Spleen (tissue), 11 donors: Measurements from ENCODE around the gene LIN28A. TPM values are rescaled to one million over a fixed set of nuclear protein-coding genes. Genes with fewer than 3 reads are reported as not detected.
"Not testable (repeated sequence)": the region's sequence is repeated elsewhere in the genome, so short reads cannot be mapped to it uniquely, and the experiment has no call there.

ENCODE experiments used
- DNase-seq: peaks from one replicate; pipeline ENCODE4 v3.0.0-alpha.2; 2020
- H3K27ac ChIP-seq, 8 donors: fragments of 200-600 bp; sonication (generic) in 7 of 8; 1 replicate in 4 of 8; 2 replicates in 4 of 8; pipeline versions ENCODE4 v1.5.0 to v1.8.0; 2016 to 2021; ENCODE audit warnings: inconsistent platforms in 4 of 8, mild to moderate bottlenecking in 4 of 8, moderate library complexity in 1 of 8
- H3K27me3 ChIP-seq, 7 donors: fragments of 200-600 bp; sonication (generic) in 6 of 7; replicated peaks in 1 of 7; 1 replicate in 4 of 7; 2 replicates in 3 of 7; pipeline versions ENCODE4 v1.5.0 to v1.8.0; 2016 to 2021; ENCODE audit warnings: inconsistent platforms in 3 of 7, mild to moderate bottlenecking in 1 of 7
- H3K36me3 ChIP-seq, 6 donors: fragments of 200-600 bp; sonication (generic) in 5 of 6; 1 replicate in 4 of 6; 2 replicates in 2 of 6; pipeline versions ENCODE4 v1.5.0 to v1.8.0; 2016 to 2021; ENCODE audit warnings: inconsistent platforms in 2 of 6
- H3K4me1 ChIP-seq, 6 donors: fragments of 200-600 bp; sonication (generic) in 5 of 6; 1 replicate in 3 of 6; 2 replicates in 3 of 6; pipeline versions ENCODE4 v1.5.0 to v1.8.0; 2016 to 2021; ENCODE audit warnings: inconsistent platforms in 3 of 6
- H3K4me3 ChIP-seq, 8 donors: fragments of 200-600 bp; sonication (generic) in 7 of 8; 1 replicate in 4 of 8; 2 replicates in 4 of 8; pipeline versions ENCODE4 v1.5.0 to v1.8.0; 2016 to 2021; ENCODE audit warnings: inconsistent platforms in 4 of 8, mild to moderate bottlenecking in 4 of 8, moderate library complexity in 2 of 8
- H3K9me3 ChIP-seq, 8 donors: fragments of 200-600 bp; sonication (generic) in 7 of 8; 1 replicate in 4 of 8; 2 replicates in 4 of 8; pipeline versions ENCODE4 v1.5.0 to v1.8.0; 2016 to 2021; ENCODE audit warnings: inconsistent platforms in 4 of 8
- POLR2A ChIP-seq, 3 donors: fragments of 450-650 bp; IDR thresholded peaks; one replicate each; pipeline ENCODE4 v1.5.1; 2017; ENCODE audit warnings: antibody characterized with exemption in 3 of 3, mild to moderate bottlenecking in 1 of 3
- POLR2AphosphoS5 ChIP-seq, 3 donors: sonication (generic); formaldehyde crosslinking; IDR thresholded peaks; one replicate each; pipeline ENCODE4 v1.5.1; 2017; ENCODE audit warnings: antibody characterized with exemption in 3 of 3
- WGBS, 5 donors: extraction: QIAGEN DNeasy Blood & Tissue Kit in 3 of 5; methylation state at CpG; one replicate each; pipeline versions ENCODE4 v1.1.5 to v1.1.7; 2013 to 2018; 5-methylcytosine and 5-hydroxymethylcytosine counted together
- intact Hi-C: fragments of 100-400 bp; cut with DNase I; formaldehyde crosslinking; loops from one replicate; pipeline ENCODE4 v1.15.0; 2023; ENCODE audit warnings: low total_unique reads
- polyA plus RNA-seq, 3 donors: library from polyadenylated mRNA; stranded (reverse); fragments of 200-250 nt; gene quantifications; one replicate each; pipeline ENCODE4 v1.2.1, GENCODE V29; 2013
- total RNA-seq, 7 donors: library from RNA; depleted of rRNA in 3 of 7; stranded (reverse); fragments of >200 nt in 3 of 7; fragmentation: NEBNext Ultra II Directional in 4 of 7; extraction: Animal tissue kit (Norgen Biotek cat#: 25700) in 4 of 7; gene quantifications; one replicate each; pipeline versions ENCODE4 v1.1.0 to v1.2.1, GENCODE V29; 2016 to 2021
- TF ChIP-seq, protein P1 (sequence below), 11 experiments: fragments of 200-600 bp in 7 of 11; fragments of 450-650 bp in 4 of 11; sonication (generic) in 4 of 11; IDR thresholded peaks in 8 of 11; conservative IDR thresholded peaks in 3 of 11; 1 replicate in 7 of 11; 2 replicates in 4 of 11; pipeline versions ENCODE4 v1.4.0 to v1.8.0; 2016 to 2021; ENCODE audit warnings: antibody characterized with exemption in 11 of 11, inconsistent platforms in 4 of 11, mild to moderate bottlenecking in 1 of 11
- donor health status: healthy with polysubstance abuse.
- donor health status: DM: no; HTN: no; CAD: no; lungs with moderate emphysema.
- donor health status: DM: no; HTN: no; CAD: no.
- donor health status: Bipolar disorder and iron deficiency.
- donor health status: healthy.
- donor health status: DM: no; HTN: no; CAD: no.
- donor health status: DM: yes; HTN: yes; CAD: no.

The LIN28A gene
- total and polyA plus RNA-seq, 10 donors = not detected

GRCh38 chr1:26373281-26373680, 37.3 kb upstream of the LIN28A start:
- intact Hi-C loops = no loop called here
- H3K9me3 ChIP-seq = no peaks in the 10 kb centered on the region
- no peak overlapping the region for H3K4me3 ChIP-seq
- H3K4me1 ChIP-seq = peaks cover 0 to 66% (median 37%) of the 10 kb centered on the region in 6 donors
- DNase-seq = no peak
- TF ChIP-seq POLR2A (IDR thresholded peaks at IDR 0.05) (no peak), POLR2AphosphoS5 (IDR thresholded peaks at IDR 0.05) (no peak)
- TF ChIP-seq, protein P1, sequence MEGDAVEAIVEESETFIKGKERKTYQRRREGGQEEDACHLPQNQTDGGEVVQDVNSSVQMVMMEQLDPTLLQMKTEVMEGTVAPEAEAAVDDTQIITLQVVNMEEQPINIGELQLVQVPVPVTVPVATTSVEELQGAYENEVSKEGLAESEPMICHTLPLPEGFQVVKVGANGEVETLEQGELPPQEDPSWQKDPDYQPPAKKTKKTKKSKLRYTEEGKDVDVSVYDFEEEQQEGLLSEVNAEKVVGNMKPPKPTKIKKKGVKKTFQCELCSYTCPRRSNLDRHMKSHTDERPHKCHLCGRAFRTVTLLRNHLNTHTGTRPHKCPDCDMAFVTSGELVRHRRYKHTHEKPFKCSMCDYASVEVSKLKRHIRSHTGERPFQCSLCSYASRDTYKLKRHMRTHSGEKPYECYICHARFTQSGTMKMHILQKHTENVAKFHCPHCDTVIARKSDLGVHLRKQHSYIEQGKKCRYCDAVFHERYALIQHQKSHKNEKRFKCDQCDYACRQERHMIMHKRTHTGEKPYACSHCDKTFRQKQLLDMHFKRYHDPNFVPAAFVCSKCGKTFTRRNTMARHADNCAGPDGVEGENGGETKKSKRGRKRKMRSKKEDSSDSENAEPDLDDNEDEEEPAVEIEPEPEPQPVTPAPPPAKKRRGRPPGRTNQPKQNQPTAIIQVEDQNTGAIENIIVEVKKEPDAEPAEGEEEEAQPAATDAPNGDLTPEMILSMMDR (IDR thresholded peaks at IDR 0.05 in 8 of 11, conservative IDR thresholded peaks at IDR 0.05 in 3 of 11) = no peak
- WGBS, 5 donors = 64 to 80% (median 77%) methylated on average over 4 of the region's 4 CpGs
- peak overlapping the region in 1 of 8 donors; percentile 38 for H3K27ac ChIP-seq
- peaks cover 0 to 28% (median 0%) of the 10 kb centered on the region in 7 donors for H3K27me3 ChIP-seq
- H3K36me3 ChIP-seq = no peaks in the 10 kb centered on the region

DNA sequence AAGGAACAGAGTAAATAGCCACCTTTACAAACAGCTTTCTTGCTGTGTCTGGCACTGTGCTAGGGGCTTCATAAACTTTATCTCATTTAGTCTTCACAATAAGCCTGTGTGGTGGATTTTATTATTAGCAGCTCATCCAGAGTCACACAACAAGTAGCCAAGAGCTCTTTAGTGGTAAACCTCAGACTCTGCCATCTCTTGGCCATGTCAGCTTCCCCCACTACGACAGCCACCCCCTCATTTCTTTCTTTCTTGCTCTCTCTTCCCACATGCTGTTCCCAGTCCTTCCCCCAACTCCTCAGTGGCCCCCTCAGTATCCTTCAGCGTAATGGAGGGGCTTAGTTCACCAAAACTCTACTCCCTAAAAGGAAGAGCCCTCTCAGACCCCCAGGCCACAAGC, 36.8 kb upstream of the LIN28A start:
- Histone ChIP-seq H3K4me1 (peaks cover 0 to 71% (median 42%) of the 10 kb centered on the region in 6 donors), H3K27ac (peak overlapping the region in 1 of 8 donors; percentile 28), H3K9me3 (no peaks in the 10 kb centered on the region), H3K36me3 (no peaks in the 10 kb centered on the region), H3K27me3 (peaks cover 0 to 22% (median 0%) of the 10 kb centered on the region in 7 donors), H3K4me3 (no peak overlapping the region)
- 29 to 44% (median 39%) methylated on average over 2 of the region's 2 CpGs for WGBS, 5 donors
- DNase-seq = no peak
- TF ChIP-seq POLR2AphosphoS5 (IDR thresholded peaks at IDR 0.05) = no peak
- TF ChIP-seq POLR2A (IDR thresholded peaks at IDR 0.05) = no peak
- TF ChIP-seq, protein P1 (IDR thresholded peaks at IDR 0.05 in 8 of 11, conservative IDR thresholded peaks at IDR 0.05 in 3 of 11) = no peak
- intact Hi-C loops = no loop called here

DNA sequence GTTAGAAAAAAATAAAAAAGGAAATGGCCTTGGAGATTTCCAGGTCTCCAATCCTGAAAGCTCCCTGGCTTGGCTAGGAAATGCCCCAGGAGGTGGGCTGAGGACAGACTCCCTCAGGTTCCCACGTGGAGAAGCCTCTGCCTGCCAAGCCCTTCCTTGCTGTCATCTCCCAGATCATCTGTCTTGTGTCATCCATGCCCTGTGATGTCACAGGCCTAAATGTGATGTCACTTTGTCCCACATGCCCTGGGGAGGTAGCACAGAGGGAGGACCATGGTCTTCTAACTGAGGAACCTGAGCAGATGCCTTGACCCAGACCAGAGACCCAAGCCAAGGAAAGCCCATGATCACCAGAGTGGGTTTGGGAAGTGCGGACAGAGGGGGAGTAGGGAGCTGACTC, 36.3 kb upstream of the LIN28A start:
- H3K4me3 ChIP-seq, H3K9me3 ChIP-seq, intact Hi-C loops, DNase-seq, H3K36me3 ChIP-seq: not testable (repeated sequence)
- peaks cover 0 to 77% (median 43%) of the 10 kb centered on the region in 6 donors for H3K4me1 ChIP-seq
- 45 to 79% (median 67%) methylated on average over 2 of the region's 2 CpGs for WGBS, 5 donors
- peaks cover 0 to 17% (median 0%) of the 10 kb centered on the region in 7 donors for H3K27me3 ChIP-seq
- H3K27ac ChIP-seq = peak overlapping the region in 1 of 8 donors; percentile 28

DNA sequence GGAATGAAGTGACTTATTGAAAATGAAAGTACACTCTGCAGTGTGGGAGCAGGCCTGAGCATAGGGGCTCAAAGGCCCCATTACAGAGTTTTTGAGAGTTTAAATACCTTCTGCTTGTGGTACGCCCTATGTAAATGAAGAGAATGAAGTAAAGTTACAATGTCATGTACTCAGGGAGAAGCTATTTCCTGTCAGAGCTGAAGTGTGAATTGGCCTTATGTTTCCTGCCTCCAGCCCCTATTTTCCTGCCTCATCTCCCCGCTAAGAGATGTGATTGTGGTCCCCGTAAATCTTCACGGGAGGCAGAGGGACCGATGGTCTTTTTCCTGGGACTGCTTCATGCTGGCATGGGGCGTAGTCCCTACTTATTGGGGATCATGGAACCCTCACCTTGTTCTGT, 35.5 kb upstream of the LIN28A start:
- Histone ChIP-seq H3K27me3 (peaks cover 0 to 21% (median 0%) of the 10 kb centered on the region in 7 donors), H3K36me3 (no peaks in the 10 kb centered on the region), H3K27ac (peak overlapping the region in 2 of 8 donors; percentile 9 to 24), H3K4me3 (no peak overlapping the region), H3K9me3 (no peaks in the 10 kb centered on the region), H3K4me1 (peaks cover 0 to 76% (median 42%) of the 10 kb centered on the region in 6 donors)
- intact Hi-C loops = no loop called here
- WGBS, 5 donors = 9 to 36% (median 13%) methylated on average over 6 of the region's 6 CpGs
- no peak for DNase-seq
- TF ChIP-seq POLR2AphosphoS5 (IDR thresholded peaks at IDR 0.05) (no peak), POLR2A (IDR thresholded peaks at IDR 0.05) (no peak)
- TF ChIP-seq, protein P1 (IDR thresholded peaks at IDR 0.05 in 8 of 11, conservative IDR thresholded peaks at IDR 0.05 in 3 of 11) = no peak

DNA sequence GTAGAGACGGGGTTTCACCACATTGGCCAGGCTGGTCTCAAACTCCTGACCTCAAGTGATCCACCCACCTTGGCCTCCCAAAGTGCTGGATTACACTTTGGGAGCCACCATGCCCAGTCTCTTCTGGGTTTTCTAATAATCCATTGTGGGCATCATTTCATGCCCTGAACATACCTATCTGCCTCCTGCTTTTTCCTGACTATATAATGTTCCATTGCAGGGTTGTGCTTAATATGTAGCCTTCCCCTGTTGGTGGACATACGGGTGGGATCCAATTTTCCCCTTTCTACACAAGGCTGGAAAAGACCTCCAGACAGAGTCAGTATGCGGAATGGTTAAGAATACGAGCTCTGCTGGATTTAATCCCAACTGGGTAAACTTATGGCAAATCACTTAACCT, 34.6 kb upstream of the LIN28A start:
- no peaks in the 10 kb centered on the region for H3K36me3 ChIP-seq
- 93 to 96% (median 94%) methylated on average over 4 of the region's 4 CpGs for WGBS, 5 donors
- H3K4me3 ChIP-seq = no peak overlapping the region
- H3K9me3 ChIP-seq = no peaks in the 10 kb centered on the region
- peaks cover 0 to 66% (median 39%) of the 10 kb centered on the region in 6 donors for H3K4me1 ChIP-seq
- TF ChIP-seq POLR2AphosphoS5 (IDR thresholded peaks at IDR 0.05) (no peak), POLR2A (IDR thresholded peaks at IDR 0.05) (no peak)
- TF ChIP-seq, protein P1 (IDR thresholded peaks at IDR 0.05 in 8 of 11, conservative IDR thresholded peaks at IDR 0.05 in 3 of 11) = no peak
- H3K27ac ChIP-seq = no peak overlapping the region
- intact Hi-C loops = no loop called here
- DNase-seq = no peak
- H3K27me3 ChIP-seq = peaks cover 0 to 30% (median 0%) of the 10 kb centered on the region in 7 donors
